ENCODE measurements around the gene TMEM81.
A peak's percentile ranks its signal among the peaks of the same experiment; 100 is the strongest.

The TMEM81 gene

GRCh38 chr1:205057808-205058575 lies 26.3 kb downstream of the TMEM81 start:
- DNase-seq, result no peak

DNA sequence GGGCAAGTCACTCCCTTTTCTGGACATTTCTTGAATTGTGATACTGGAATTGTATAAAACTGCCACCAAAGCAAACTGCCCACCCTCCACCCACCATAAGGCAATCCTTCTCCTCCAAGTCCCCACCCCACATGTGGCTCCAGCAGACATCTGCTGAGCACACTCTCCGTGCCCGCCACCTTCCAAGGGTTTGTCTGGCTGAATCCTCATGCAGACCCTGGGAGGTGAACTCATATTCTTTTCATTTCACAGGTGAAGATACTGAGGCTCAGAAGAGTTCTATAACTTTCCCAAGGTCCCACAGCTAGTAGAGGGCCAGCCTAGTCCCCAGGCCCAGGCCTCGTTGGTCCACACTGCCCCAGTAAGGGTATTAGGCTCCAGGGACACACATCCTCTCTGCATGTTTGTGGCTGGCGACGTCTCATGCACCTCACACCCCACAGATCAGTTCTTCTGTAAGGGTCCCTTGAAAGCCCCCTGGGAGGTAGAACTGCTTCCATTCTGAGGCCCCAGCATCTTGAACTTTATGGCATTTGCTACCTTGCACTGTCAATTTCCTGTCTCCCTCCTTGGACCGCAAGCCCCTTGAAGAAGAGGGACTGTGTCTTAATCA lies 27.2 kb downstream of the TMEM81 start:
- no peak for DNase-seq

DNA sequence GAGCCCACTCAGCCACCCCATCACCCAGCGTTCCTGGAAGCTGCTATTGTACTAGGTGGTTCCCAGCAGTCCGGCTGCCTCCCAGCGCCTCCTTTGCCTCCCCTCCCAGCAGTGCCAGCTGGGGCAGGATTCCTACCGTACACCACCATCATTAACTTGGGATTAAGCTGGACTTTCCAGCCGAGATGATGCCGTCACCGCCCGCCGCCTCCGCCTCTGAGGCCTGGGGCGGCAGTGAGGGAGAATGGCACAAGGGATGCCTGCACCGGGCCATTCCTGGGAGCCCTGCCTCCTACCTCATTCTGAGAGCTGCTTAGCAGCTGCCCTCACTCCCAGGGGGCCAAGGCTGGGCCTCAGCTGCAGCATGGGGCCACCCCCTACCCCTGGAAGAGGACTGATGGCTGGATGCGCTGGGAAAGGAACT lies 28.1 kb downstream of the TMEM81 start:
- no peak for DNase-seq

GRCh38 chr1:205054013-205054412 lies 30.2 kb downstream of the TMEM81 start:
- no peak for DNase-seq

DNA sequence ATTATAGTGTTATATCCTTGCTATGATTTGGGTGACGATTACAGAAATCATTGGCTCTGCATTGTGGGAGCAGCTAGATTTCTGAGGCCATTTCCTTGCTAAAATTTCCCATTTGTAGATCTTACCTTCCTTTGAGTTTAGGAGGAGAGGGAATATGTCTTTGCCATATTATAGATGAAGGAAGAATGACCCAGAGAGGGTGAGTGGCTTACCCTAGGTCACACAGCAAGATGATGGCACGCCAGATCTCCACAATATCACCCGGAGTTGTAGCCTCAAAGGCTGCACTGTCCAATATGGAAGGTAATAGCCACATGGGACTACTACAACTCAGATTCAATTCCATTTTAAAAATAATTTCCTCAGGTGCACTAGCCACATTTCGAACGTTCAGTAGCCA lies 31.0 kb downstream of the TMEM81 start:
- no peak for DNase-seq

- DNase-seq, result peak; percentile 35
These were observed 31.6 kb downstream of the TMEM81 start for GRCh38 chr1:205052690-205053089.

GRCh38 chr1:205049479-205049878 lies 34.8 kb downstream of the TMEM81 start:
- no peak for DNase-seq

GRCh38 chr1:205048382-205048781 lies 35.9 kb downstream of the TMEM81 start:
- no peak for DNase-seq

- no peak for DNase-seq
These were observed 36.5 kb downstream of the TMEM81 start for GRCh38 chr1:205047764-205048231.

DNA sequence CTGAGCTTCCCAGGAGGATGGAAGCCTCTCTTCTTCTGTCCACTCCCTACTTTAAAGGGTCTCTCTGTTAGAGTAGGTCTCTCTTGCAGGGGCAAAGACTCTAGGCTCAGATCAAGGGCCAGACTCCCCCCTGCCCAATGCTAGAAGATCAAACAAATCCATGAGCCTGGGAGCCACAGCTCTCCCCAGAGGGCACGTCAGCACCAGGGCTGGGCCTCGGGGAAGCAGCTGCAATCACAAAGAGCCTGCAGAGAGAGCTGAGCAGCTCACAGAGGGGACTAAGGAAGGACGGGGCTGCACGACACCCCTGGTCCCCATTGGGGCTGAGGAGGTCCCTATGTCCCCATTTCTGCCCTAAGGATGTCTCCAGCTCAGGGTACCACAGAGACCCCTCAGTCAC lies 37.4 kb downstream of the TMEM81 start:
- DNase-seq, result no peak

DNA sequence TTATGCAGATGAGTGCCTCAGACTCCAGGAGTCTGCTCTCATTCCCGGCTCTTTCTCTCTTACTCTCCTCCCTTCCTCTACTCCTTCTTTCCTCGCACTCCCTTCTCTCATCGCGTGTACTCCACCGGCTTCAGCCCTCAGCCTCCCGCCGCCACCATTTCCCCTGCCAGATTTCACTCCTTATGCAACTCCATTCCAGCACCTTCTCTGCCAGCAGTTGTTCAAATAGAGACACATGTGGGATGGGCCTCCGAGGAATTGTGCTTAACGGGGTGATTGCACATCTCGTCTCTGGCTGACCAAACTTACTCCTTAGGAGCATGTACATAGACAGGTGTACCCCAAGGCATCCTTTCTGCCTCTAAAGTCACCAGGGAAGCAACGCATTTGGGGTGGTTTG lies 39.1 kb downstream of the TMEM81 start:
- no peak for DNase-seq

DNA sequence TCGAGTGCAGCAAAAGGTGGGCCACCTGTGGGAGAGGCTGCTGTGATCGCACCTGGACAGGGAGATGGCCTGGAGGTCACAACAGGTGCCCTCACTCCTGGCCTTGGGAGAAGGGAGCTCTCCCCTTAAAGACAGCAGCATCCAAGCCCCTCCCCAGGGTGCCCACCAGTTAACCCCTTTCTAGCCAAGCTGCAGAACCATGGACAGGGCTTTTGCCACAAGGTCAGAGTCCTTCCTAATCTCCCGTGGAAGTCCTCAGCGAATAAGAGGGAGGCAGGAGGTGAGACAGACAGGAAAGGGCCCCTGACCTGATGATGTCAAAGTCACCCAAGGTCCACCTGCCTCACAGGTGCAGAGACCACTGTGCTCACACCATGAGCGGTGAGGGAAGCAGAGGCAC lies 39.5 kb downstream of the TMEM81 start:
- no peak for DNase-seq

- no peak for DNase-seq
These were observed 40.4 kb downstream of the TMEM81 start for GRCh38 chr1:205043866-205044265.

- peak; percentile 53 for DNase-seq
These were observed 41.1 kb downstream of the TMEM81 start, which contains the start of gene CNTN2 for GRCh38 chr1:205042911-205043806. Gene CNTN2, plus strand, starts transcription at chr1:205043212. Its CDS starts 9,974 bp downstream, at chr1:205053186.

- no peak for DNase-seq
These were observed 42.0 kb downstream of the TMEM81 start for GRCh38 chr1:205041998-205042910.

DNA sequence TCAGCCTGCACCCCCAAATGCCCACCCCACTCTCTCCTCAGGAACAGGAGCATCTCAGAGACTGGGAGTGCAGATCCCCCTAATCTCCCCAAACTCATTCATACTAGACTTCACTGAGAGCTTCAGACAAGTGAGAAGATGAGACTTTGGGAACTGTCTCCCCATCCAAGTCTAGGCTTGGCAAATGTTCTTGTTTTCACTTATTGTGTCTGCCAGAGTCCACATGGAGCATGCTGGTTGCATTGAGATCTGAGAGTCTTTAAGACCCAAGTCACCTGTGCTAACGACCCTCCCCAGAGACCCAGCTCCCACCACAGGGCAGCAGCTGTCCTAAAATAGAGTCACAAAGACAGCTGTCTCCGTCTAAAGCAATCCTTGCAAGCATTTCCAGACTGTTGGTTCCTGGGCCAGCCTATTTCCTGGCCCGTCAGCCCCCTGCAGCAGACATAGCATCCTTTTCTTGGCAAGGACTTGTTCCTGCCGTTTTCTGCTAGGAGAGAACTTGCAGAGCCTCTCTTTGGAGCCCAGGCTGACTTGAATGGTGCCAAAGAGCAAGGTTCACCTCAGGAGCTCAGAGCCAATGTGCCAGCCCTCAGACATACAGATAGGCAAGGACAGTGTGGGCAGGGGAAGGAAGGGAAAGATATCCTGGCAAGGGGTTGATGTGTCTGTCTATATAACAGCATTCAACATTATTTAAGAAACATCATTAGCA lies 43.1 kb downstream of the TMEM81 start:
- no peak for DNase-seq

- DNase-seq, result no peak
These were observed 46.0 kb downstream of the TMEM81 start for GRCh38 chr1:205038132-205038786.

DNA sequence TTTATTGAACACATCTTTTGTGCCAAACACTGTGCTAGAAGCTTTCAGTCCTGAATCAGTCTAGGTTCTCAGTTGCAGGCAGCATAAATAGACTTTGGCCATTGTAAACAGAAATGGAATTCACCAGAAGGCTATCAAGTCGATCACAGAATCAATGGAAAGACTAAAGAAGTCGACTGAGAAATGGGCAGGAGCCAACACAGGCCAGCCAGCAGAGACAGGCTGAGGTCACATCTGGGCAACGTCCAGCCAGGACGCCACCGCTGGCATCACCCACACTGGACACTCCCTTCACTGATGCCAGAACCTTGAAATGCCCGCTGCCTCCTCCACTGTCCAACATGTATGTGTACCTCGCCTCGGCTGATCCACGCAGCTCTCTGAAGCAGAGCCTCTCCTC lies 46.7 kb downstream of the TMEM81 start:
- no peak for DNase-seq

All from NCI-H1436 treated with DMSO at 0.1 percent for 48 hours (cell line).